GM13977 (cell line): Measurements from ENCODE around the gene NPFFR2.
"Not testable (repeated sequence)": the region's sequence is repeated elsewhere in the genome, so short reads cannot be mapped to it uniquely, and the experiment has no call there.

Experiments used
- DNase-seq: peaks from one replicate; pipeline ENCODE4 v3.0.0; 2012; ENCODE audit warnings: low spot score
- CTCF ChIP-seq: IDR thresholded peaks from 2 replicates; pipeline ENCODE4 v1.5.1; 2012; ENCODE audit warnings: mild to moderate bottlenecking, control low read depth; ENCODE audit not compliant: insufficient read depth; ENCODE audit errors: extremely low read depth, missing control alignments
- in situ Hi-C: fragments of 300-500 bp; cut with MboI; formaldehyde crosslinking; loops from one replicate; pipeline ENCODE4 v1.12.0; 2022; ENCODE audit warnings: low sequenced_read_pairs, low pct_unique_long_range_greater_than_20kb, mixed read lengths, inconsistent platforms; ENCODE audit not compliant: unreplicated experiment

The NPFFR2 gene

DNA sequence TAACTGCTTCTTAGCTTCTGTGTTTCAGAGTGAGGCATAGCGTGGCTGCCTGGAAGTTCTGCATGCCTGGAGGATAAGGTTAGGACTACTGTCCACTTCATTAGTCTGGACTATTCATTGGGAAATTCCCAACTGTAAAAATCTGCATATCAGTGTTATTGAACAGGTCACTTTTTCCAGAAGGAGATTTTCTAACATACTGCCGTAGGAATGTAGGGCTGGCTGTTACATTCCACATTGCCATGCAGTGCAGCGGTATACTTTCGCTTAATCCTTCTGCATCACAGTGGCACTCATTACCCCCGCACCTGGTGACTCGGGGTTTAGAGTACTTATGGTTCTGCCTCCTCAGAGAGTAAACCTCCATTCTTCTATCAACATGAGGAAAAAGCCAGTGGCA is 104.6 kb downstream of the NPFFR2 start:
- in situ Hi-C loops, result no loop called here
- no peak for DNase-seq

GRCh38 chr4:72139997-72140396 is 108.2 kb downstream of the NPFFR2 start:
- in situ Hi-C loops, DNase-seq: not testable (repeated sequence)

More for the DNA sequence above, 104.6 kb downstream of the NPFFR2 start:
- TF ChIP-seq CTCF, result no peak

DNA sequence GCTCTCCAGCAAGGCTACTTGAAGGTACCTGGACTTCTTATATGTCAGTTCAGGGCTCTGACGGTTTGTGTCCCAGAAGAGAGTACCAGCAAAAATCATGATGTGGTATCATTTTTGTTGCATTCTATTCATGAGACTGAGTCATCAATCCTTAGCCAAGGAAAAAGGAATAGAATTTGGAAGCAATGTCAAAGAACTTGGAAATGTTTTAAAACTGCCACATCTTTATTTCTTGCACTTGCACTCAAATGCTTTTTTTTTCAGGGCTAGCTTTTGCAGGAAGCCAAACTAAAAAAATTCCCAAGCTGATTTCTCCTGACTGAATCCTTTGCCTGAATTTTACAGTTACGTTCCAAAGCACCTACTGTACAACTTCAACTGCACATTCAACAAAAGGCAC is 112.4 kb downstream of the NPFFR2 start:
- TF ChIP-seq CTCF, result no peak
- in situ Hi-C loops, result no loop called here
- no peak for DNase-seq

DNA sequence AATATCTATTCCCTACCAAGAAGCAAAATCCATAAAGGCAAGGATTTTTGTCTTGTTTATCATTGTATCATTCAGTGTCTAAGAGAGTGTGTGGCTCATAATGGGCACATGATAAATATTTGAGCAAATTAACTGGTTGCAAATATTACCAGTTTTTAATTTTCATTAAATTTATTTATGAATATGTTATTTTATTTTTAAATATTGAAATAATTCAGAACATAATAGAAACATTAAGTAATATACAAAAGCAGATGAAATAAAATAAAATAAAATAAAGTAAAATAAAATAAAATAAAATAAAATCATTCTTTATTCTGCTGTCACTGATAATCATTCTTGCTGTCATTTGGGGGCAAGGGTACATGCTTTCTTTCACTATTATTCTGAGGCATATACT is 120.9 kb downstream of the NPFFR2 start:
- TF ChIP-seq CTCF, result no peak
- no peak for DNase-seq
- in situ Hi-C loops, result no loop called here

- in situ Hi-C loops, DNase-seq: not testable (repeated sequence)
These were observed 121.8 kb downstream of the NPFFR2 start for GRCh38 chr4:72153634-72154033.

- DNase-seq, in situ Hi-C loops: not testable (repeated sequence)
These were observed 137.5 kb downstream of the NPFFR2 start for GRCh38 chr4:72169285-72169684.

- DNase-seq, result no peak
- no peak for TF ChIP-seq CTCF
- in situ Hi-C loops, result no loop called here
These were observed 138.1 kb downstream of the NPFFR2 start for GRCh38 chr4:72169861-72170260.

- no peak for DNase-seq
- in situ Hi-C loops, result no loop called here
- TF ChIP-seq CTCF, result no peak
These were observed 140.0 kb downstream of the NPFFR2 start for GRCh38 chr4:72171761-72172160.

DNA sequence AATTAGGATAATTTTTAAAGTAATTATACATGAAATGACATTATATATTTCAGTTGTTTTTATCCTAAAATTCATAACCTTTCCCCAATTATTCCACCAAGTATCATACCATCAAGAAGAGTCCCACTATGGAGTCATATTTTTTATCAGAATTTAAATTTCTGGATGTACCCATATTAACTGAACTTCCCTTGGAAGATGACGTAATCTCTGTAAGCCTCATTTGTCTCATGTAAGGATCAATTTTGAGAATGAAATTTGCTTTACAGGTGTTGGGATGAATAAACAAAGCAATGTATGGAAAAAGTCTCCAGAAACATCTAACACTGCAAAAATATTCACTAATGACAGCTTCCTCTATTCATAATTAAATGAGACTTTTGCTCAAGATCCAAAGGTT is 147.5 kb downstream of the NPFFR2 start:
- TF ChIP-seq CTCF, result no peak
- in situ Hi-C loops, result no loop called here
- DNase-seq, result no peak
